Measurements from ENCODE around the gene KATNAL1.

GRCh38 chr13:30234619-30235162 lies 72.7 kb downstream of the KATNAL1 start:
- TF ChIP-seq CTCF (IDR thresholded peaks at IDR 0.05; ENCODE audit: low read depth, low read length, poor library complexity, severe bottlenecking) = no peak
- TF ChIP-seq EZH2phosphoT487 (IDR thresholded peaks at IDR 0.05; ENCODE audit: borderline replicate concordance, low read length) = no peak

All from DOHH2 (cell line).